Endothelial cell of umbilical vein (primary cell): Measurements from ENCODE around the gene DKK3. TPM values are rescaled to one million over a fixed set of nuclear protein-coding genes. Genes with fewer than 3 reads are reported as not detected.

Experiments
- BruUV-seq: library from RNA; stranded (reverse); fragments of 400-500 nt; replicated peaks from 2 replicates; lab custom pipeline; 2021; lab: Mats Ljungman, UMichigan
- CTCF ChIA-PET: fragments of 300-600, 350-600 bp; sonication (Branson Sonifier 250); formaldehyde crosslinking; loops from one replicate; lab custom pipeline; 2021; ENCODE audit warnings: antibody characterized with exemption, inconsistent platforms; lab: Charles Lee
- POLR2A ChIA-PET: fragments of 300-600, 350-600 bp; sonication (Branson Sonifier 250); formaldehyde crosslinking; loops from one replicate; lab custom pipeline; 2021; ENCODE audit warnings: antibody characterized with exemption, inconsistent platforms; lab: Charles Lee
- DNase-seq: peaks from one replicate; pipeline ENCODE4 v3.0.0-alpha.2; 2011; ENCODE audit warnings: low read depth, low spot score
- FAIRE-seq: peaks from 2 replicates; lab custom pipeline; 2011; peaks lifted over from hg19 to GRCh38; lab: Jason Lieb, UNC
- H2AFZ ChIP-seq: 2 replicates; pipeline ENCODE4 v1.6.0; 2012; ENCODE audit warnings: low read depth, low read length, control low read depth, inconsistent platforms
- H3K27ac ChIP-seq: 2 replicates; pipeline ENCODE4 v1.5.1; 2011; ENCODE audit warnings: low read depth, mild to moderate bottlenecking, control low read depth, low read length, moderate library complexity; ENCODE audit not compliant: insufficient read depth
- H3K27me3 ChIP-seq, 2 experiments: 2 replicates each; pipeline versions ENCODE4 v1.6.0 to v1.6.1; 2011; ENCODE audit warnings: low read length in 2 of 2, mixed read lengths in 1 of 2; ENCODE audit not compliant: control insufficient read depth in 2 of 2, insufficient read depth in 2 of 2
- H3K36me3 ChIP-seq, 2 experiments: 2 replicates in 1 of 2; 3 replicates in 1 of 2; pipeline ENCODE4 v1.5.1; 2011; ENCODE audit warnings: low read length in 2 of 2, mild to moderate bottlenecking in 1 of 2, moderate library complexity in 1 of 2; ENCODE audit not compliant: control insufficient read depth in 2 of 2, insufficient read depth in 2 of 2; ENCODE audit errors: extremely low read depth in 1 of 2
- H3K4me1 ChIP-seq: 3 replicates; pipeline ENCODE4 v1.5.1; 2011; ENCODE audit warnings: mild to moderate bottlenecking, low read length; ENCODE audit not compliant: control insufficient read depth, insufficient read depth; ENCODE audit errors: extremely low read depth
- H3K4me2 ChIP-seq: 2 replicates; pipeline ENCODE4 v1.6.1; 2011; ENCODE audit warnings: low read length, control low read depth, mixed read lengths; ENCODE audit not compliant: insufficient read depth
- H3K4me3 ChIP-seq, 3 experiments: fragments of 200-600 bp in 1 of 3; sonication (generic), shearing (Covaris generic) in 1 of 3; replicated peaks in 1 of 3; 2 replicates each; pipeline ENCODE4 v1.5.1; 2011 to 2016; ENCODE audit warnings: control low read depth in 3 of 3, low read length in 3 of 3, mild to moderate bottlenecking in 2 of 3, inconsistent platforms in 1 of 3, low read depth in 1 of 3, moderate library complexity in 1 of 3; ENCODE audit not compliant: insufficient read depth in 1 of 3
- H3K79me2 ChIP-seq: 2 replicates; pipeline ENCODE4 v1.6.0; 2012; ENCODE audit warnings: low read length, inconsistent platforms; ENCODE audit not compliant: control insufficient read depth, insufficient read depth
- H3K9ac ChIP-seq: replicated peaks from 2 replicates; pipeline ENCODE3; 2011; ENCODE audit warnings: low read length, control low read depth; ENCODE audit not compliant: insufficient read depth; ENCODE audit errors: extremely low read depth
- H3K9me1 ChIP-seq: replicated peaks from 3 replicates; pipeline ENCODE4 v1.6.0; 2011; ENCODE audit warnings: mild to moderate bottlenecking, low read length; ENCODE audit not compliant: control insufficient read depth, insufficient read depth; ENCODE audit errors: extremely low read depth
- H3K9me3 ChIP-seq: replicated peaks from 2 replicates; pipeline ENCODE4 v1.5.1; 2012; ENCODE audit warnings: low read length, inconsistent platforms; ENCODE audit not compliant: control insufficient read depth, insufficient read depth
- H4K20me1 ChIP-seq: replicated peaks from 2 replicates; pipeline ENCODE3; 2011; ENCODE audit warnings: mild to moderate bottlenecking, low read length; ENCODE audit not compliant: control insufficient read depth, insufficient read depth; ENCODE audit errors: extremely low read depth
- CTCF ChIP-seq, 2 donors: IDR thresholded peaks; 1 replicate in 1 of 2; 2 replicates in 1 of 2; pipeline ENCODE4 v1.5.1; 2011; ENCODE audit warnings: low read length in 2 of 2, mild to moderate bottlenecking in 2 of 2, moderate library complexity in 2 of 2, control low read depth in 1 of 2, inconsistent platforms in 1 of 2, low read depth in 1 of 2; ENCODE audit not compliant: insufficient read depth in 1 of 2; ENCODE audit errors: extremely low read depth in 1 of 2
- EZH2 ChIP-seq: IDR thresholded peaks from 2 replicates; pipeline ENCODE4 v1.6.1; 2012; ENCODE audit warnings: borderline replicate concordance, low read depth, mild to moderate bottlenecking, moderate library complexity, low read length, inconsistent platforms; ENCODE audit not compliant: severe bottlenecking
- FOS ChIP-seq: IDR thresholded peaks from 2 replicates; pipeline ENCODE4 v1.6.1; 2011; ENCODE audit warnings: mild to moderate bottlenecking, low read length, moderate library complexity, borderline replicate concordance; ENCODE audit not compliant: insufficient read depth
- GATA2 ChIP-seq: IDR thresholded peaks from 2 replicates; pipeline ENCODE4 v1.7.0; 2011; ENCODE audit warnings: low read depth, mild to moderate bottlenecking, moderate library complexity, mixed read lengths, low read length; ENCODE audit not compliant: insufficient read length, insufficient read depth
- JUN ChIP-seq: IDR thresholded peaks from 2 replicates; pipeline ENCODE4 v1.6.1; 2011; ENCODE audit warnings: borderline replicate concordance, low read depth; ENCODE audit not compliant: insufficient read length, insufficient read depth
- MYC ChIP-seq: IDR thresholded peaks from one replicate; pipeline ENCODE4 v1.6.1; 2011; ENCODE audit warnings: mild to moderate bottlenecking, low read depth, low read length
- POLR2A ChIP-seq: IDR thresholded peaks from 2 replicates; pipeline ENCODE4 v1.6.1; 2012; ENCODE audit warnings: low read depth, mild to moderate bottlenecking, control low read depth, low read length
- POLR2AphosphoS5 ChIP-seq: IDR thresholded peaks from 2 replicates; pipeline ENCODE4 v1.6.1; 2012; ENCODE audit warnings: low read depth, mild to moderate bottlenecking, control low read depth, low read length, moderate library complexity; ENCODE audit not compliant: insufficient read depth
- dilution Hi-C: fragments of 300-500 bp; cut with MboI; formaldehyde crosslinking; loops from one replicate; pipeline ENCODE4 v1.15.0; 2019; ENCODE audit warnings: low sequenced_read_pairs; ENCODE audit not compliant: extremely low pct_ligation_motif_present
- intact Hi-C: fragments of 100-400 bp; cut with micrococcal nuclease; formaldehyde crosslinking; loops from one replicate; pipeline ENCODE4 v1.10.0; 2022
- polyA plus RNA-seq, 4 experiments: library from polyadenylated mRNA; depleted of rRNA in 3 of 4; stranded (reverse) in 3 of 4; unstranded in 1 of 4; fragments of >200 nt; gene quantifications; 2 replicates each; pipeline versions ENCODE4 v1.2.1 to v1.2.3, GENCODE V29; 2011 to 2012; ENCODE audit warnings: missing spikeins in 1 of 4
- total RNA-seq: library from RNA; stranded (reverse); gene quantifications from 2 replicates; pipeline ENCODE4 v1.2.3, GENCODE V29; 2021
- TF ChIP-seq, protein P1 (sequence below): IDR thresholded peaks from 2 replicates; pipeline ENCODE4 v1.6.1; 2011; ENCODE audit not compliant: insufficient read depth, insufficient read length

DKK3 gene
- total and polyA plus RNA-seq, 2 donors (not counting 3 experiments of a cell fraction or from before 2014, with no cell fraction given) = 131 to 335 TPM

GRCh38 chr11:12046636-12047236 lies 38.3 kb upstream of the DKK3 start:
- Histone ChIP-seq H3K9me1 (no peaks in the 10 kb centered on the region), H3K9me3 (no peaks in the 10 kb centered on the region), H3K27me3 (no peaks in the 10 kb centered on the region), H3K4me1 (peaks cover 41% of the 10 kb centered on the region), H3K4me3 (no peak overlapping the region), H2AFZ (peak overlapping the region; percentile 43), H3K79me2 (no peaks in the 10 kb centered on the region), H3K4me2 (no peak overlapping the region), H3K9ac (peak overlapping the region; percentile 28), H3K27ac (peak overlapping the region; percentile 58), H4K20me1 (no peaks in the 10 kb centered on the region), H3K36me3 (no peaks in the 10 kb centered on the region)
- intact Hi-C loops = loop anchor here (1.0 to 10.0 kb wide), 7 partner anchors 40 to 848 kb away; partner anchors contain the start of gene MICAL2
- no peak for DNase-seq
- BruUV-seq = TSS peak; percentile 70
- dilution Hi-C loops = no loop called here
- ChIA-PET POLR2A (interaction anchor here (0.6 to 1.1 kb wide), 2 partner anchors 19 to 238 kb away, joined by 3 read pairs; no protein-coding TSS in a partner anchor), CTCF (interaction anchor here (0.6 to 6.1 kb wide), 15 partner anchors 40 to 842 kb away, joined by 3 to 219 read pairs (median 8); no protein-coding TSS in a partner anchor)
- TF ChIP-seq, protein P1, sequence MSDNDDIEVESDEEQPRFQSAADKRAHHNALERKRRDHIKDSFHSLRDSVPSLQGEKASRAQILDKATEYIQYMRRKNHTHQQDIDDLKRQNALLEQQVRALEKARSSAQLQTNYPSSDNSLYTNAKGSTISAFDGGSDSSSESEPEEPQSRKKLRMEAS = no peak
- TF ChIP-seq MYC (no peak), GATA2 (no peak), JUN (no peak), POLR2AphosphoS5 (no peak), CTCF (IDR thresholded peaks at IDR 0.05; ENCODE audit: extremely low read depth in 1 of 2, insufficient read depth in 1 of 2, low read depth in 1 of 2, low read length in 2 of 2) (no peak), POLR2A (no peak), FOS (no peak), EZH2 (no peak)
- no peak for FAIRE-seq
